ENCODE measurements around the gene DPY19L3.

DPY19L3 gene

DNA sequence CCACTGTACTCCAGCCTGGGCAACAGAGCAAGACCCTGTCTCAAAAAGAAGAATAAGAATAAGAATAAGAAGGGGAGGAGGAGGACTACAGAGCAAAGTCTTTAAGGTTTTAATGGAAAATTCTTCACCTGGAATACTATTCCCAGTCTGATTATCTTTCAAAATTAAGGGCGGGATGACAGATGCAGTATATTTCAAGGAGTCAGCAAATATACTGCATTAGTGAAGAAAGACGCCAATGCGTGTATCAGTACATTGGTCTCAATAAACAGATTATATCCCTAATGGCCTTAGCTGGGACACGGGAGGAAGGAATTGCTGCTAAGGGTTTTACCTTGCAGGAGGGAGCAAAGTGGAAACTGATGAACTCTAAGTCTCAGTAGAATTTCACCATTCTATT, 121.3 kb downstream of the DPY19L3 start:
- no peak for DNase-seq

DNA sequence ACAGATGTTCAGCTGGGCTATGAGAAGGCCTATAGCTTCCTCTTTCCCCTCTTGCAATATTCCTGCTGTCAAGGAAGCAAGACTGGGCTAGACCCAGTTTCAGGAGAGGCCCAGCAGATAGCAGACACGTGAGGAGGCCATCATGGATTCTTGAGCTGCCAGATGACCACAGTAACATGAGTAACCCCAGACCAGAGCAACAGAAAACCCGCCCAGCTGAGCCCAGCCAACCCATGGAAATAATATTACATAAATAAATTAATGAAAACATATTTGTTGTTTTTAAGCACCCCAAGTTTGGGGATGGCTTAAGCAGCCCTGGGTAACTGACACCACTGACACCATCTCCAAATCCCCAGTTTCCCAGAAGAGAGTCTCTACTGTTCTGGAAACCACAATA, 125.2 kb downstream of the DPY19L3 start:
- no peak for DNase-seq

DNA sequence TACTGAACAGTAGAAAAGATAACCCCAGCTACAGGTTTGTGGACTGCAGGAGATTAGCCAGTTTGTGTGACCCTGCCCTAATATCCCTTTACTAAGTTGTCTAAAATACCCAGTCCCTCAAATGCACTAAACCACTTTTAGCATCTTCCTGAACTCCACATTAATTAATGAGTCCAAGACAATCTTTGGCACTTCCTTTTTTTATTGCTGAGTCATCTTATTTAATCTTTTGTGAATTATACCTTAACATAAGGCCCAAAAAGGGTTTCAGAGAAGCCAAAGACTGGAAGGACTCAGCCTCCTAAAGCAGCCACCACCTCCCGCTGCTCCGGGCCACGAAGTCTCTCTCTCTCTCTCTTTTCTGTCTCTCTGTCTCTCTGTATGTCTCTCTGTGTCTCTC, 126.7 kb downstream of the DPY19L3 start:
- no peak for DNase-seq

Measured in NCI-H510A treated with DMSO at 0.1 percent for 48 hours (cell line).